HG02571 (cell line): ENCODE results near the gene LMX1B.
"Not testable (repeated sequence)": the region's sequence is repeated elsewhere in the genome, so short reads cannot be mapped to it uniquely, and the experiment has no call there.

Source experiments
- ATAC-seq: cut with Tn5 transposase; IDR thresholded peaks from one replicate; pipeline ENCODE4 v1.9.1; 2021; ENCODE audit warnings: mild to moderate bottlenecking, moderate library complexity; ENCODE audit not compliant: unreplicated experiment

LMX1B gene

DNA sequence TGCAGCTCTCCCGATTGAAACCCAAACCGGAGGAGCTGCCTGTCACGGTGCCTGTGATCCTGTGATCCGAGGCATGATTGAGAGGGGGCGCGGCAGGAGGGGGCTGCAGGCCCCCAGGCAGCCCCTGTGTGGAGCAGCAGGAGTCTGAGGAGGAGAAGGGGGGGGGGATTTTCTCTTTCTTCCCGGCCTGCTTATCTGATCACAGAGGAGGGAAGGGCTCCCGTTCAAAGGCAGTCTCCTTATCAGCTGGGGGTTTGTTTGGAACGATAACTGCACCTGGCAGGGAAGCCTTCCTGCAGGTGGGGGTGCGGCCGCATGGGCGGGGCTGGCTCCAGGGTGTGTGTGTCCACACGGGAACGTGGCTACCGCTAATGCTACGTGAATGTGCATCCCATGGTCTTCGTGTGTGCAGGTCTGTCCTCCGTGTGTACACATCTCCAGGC lies 38.4 kb downstream of the LMX1B start:
- ATAC-seq: no peak

DNA sequence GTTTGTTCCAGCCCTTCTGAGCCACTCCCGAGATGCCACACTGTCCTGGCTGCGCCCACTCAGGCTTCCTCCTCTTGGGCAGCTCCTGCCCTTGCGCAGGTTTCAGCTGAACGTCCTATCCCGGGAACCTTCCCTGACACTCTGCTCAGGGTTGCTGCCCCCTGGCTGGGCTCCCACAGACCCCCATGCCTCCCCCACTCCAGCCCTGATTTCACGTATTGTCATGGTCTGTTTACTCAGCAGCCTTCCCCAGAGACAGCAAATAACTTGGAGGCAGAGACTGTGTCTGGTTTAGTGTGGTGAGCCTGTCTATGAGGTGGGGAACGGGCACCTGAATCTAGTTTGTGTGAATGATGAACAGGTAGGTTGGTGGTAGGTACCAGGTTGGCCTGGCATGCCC lies 40.4 kb downstream of the LMX1B start:
- no peak for ATAC-seq

DNA sequence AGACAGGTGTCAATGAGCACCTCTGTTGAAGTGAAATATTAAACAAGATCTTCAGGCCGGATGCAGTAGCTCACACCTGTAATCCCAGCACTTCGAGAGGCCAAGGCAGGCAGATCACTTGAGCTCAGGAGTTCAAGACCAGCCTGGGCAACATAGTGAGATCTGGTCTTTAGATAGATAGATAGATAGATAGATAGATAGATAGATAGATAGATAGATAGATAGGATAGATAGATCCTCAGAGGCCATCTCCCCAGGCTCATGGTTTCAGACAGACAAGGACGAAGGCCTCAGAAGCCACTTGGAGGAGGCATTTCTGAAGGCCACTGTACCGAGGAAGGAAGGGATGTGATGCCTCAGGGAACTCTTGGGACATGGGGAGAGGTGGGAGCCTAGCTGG lies 42.5 kb downstream of the LMX1B start:
- not testable (repeated sequence) for ATAC-seq

DNA sequence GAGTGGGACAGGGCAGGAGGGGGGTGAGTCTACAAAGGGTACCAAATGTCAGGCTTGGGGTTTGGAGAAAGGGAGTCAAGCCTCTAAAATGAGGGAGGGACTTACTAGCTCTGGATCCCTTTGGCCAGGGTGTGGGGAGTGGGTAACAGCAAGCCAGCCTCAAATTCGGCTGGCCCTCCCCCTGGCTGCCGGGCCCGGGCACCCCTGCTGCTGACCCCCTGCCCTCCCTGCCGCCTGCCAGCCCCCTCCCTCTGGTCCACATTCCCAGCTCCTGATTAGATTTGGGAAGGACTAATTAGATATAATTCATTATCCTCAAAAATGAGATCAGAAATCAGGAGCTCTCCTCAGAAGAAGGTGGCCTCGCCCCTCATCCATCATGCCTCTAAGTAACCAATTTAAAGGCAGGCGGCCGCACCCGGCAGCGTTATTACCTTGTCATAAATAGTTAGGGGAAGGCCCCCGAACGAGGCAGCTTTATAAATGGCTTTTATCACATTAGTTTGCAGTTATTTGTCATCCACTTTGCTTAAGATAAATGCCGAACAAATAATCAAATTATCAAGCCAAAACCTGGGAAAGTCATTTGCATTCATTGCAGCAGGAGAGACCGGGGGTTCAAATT lies 44.6 kb downstream of the LMX1B start:
- ATAC-seq: no peak

DNA sequence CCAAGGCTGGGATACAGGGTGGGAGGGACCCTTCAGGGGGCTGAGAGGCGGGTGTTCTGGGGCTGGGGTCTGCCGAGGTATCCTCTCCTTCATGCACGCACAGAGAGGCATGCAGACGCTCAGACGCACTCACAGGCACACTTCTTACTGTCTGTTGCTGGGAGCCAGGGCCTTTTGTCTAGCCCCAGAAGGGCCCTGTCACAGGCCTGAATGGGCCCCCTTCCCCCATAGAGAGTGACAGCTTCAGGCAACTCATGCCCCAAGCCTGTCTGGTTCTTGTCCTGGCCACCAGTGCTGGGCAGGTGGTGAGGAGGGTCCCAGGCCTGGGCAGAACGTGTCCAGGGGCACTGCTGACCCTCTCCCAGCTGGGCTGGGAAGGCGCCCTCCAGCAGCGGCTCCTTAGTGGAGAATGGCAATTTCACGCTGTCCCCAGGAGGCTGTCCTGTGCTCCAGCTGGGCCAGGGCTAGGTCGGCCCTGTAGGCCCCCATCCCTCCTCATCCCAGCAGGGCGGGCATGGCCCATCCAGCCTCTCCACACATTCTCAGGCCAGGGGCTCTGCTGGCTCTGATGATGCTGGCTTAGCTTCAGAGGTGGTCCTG lies 45.3 kb downstream of the LMX1B start:
- ATAC-seq: no peak

DNA sequence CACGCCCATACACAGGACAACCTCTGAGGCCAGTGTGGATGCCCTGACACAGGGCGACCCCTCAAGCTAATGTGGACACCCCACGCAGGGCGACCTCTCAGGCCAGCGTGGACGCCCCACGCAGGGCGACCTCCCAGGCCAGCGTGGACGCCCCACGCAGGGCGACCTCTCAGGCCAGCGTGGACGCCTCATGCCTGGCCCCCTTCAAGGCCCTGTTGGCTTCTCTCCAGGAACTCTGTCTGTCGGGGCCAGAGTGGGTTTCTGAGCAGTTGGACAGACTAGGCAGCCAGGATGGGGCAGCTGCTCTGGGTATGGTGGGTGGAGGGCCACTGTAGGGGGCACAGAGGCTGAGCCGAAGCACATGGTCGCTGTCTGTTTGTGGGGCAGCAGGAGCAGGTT lies 47.4 kb downstream of the LMX1B start:
- ATAC-seq: no peak

DNA sequence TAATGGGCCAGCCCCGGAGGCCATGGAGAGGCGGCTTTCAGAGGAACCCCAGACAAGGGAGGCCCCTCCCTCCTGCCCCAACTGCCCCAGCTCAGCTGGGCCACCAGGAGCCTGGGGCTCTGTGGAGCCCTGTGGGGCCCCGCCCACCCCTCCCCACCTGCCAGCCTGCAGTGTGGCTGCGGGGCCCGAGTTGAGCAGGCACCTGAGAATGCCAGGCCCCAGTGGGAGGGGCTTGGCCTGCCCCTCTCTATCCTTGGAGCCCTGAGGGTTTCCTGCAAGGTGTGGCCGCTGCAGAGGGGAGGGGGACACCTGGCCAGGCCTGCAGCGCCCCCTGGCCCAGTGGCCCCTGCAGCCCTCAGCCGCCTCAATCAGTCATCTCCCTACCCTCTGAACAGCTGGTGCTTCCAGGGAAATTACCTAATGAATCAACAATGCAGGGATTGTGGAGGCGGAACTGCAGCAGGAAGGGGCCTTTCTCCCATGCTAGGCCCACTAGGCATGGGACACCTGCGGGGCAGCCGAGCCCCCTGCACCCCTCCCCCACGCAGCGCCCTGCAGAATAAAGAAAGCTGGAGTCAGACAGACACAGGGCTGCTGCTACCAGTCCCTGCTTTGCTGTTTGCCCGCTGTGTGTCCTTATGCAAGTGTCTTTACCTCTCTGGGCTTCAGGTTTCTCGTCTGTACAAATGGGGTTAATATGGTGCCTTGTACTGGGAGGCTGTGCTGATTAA lies 48.0 kb downstream of the LMX1B start:
- ATAC-seq: no peak

DNA sequence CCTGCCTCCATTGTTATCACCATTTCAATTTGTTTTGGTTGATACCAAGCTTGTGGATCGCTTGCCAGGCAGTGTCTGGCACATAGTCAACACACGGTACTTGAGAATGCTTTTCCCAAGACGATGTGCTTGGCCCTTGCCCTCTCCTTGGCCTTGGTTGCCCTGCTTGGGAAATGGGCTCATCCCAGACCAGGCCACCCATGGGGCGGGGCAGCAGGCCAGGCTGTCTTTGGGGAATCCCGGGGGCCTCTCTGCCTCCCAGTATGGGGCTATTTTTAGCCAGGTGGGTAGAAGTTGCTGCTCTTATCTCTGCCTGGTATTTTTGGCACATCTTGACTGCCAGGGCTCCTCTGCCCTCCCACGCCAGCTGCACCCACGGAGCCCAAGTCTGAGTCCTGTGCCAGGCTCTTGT lies 49.9 kb downstream of the LMX1B start:
- ATAC-seq: no peak

DNA sequence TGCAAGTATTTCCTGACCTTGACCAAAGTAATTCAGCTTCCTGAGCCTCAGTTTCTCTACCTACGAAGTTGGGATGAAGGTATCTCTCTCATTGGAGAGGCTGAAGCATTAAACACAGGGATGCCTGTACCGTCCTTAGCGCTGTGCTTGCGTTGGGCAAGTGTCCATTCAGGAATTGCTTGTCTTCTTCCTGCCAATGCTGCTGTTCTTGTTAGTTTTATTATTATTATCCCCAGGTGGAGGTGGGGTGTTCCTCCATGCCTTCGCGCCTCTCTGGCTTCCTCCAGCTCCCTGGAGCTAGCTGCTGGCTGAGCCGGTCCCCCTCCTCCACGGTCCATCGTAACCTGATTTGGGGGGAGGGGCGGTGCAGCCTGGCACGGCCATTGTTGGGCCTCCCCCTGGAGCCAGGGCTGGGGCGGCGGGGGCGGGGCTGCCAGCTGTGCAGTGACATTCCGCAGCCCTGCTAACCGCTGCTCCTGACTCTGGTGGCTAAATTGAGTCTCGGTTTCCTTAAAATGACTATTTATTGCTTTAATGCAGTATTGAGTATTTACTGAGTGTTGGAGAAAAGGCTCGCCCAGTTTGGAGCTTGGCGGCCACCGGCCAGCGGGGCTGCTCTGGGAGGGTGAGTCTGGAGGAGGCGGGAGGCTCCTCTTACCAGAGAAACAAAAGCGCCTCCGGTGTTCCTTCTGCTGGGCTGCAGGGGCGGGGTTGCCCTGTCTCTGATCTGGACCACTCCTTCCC lies 51.3 kb downstream of the LMX1B start:
- no peak for ATAC-seq

DNA sequence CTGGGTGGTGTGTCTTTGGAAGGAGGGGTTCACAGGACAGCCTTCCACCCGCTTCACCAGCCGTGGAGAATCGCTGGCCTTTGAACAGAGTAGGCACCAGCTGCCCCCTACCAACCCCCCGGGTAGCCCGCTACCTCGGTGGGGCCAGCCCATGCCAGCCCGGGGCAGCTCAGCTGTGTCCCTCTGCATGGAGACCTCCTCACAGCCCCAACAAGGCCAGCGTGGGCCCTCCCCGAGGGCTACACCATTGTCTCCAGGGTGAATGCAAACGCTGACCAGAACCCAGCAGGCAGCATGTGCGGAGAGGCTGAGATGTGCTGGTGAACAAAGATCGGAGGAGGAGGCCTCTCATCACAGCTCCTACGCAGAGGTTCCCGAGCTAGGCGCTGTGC lies 51.9 kb downstream of the LMX1B start:
- ATAC-seq: no peak

DNA sequence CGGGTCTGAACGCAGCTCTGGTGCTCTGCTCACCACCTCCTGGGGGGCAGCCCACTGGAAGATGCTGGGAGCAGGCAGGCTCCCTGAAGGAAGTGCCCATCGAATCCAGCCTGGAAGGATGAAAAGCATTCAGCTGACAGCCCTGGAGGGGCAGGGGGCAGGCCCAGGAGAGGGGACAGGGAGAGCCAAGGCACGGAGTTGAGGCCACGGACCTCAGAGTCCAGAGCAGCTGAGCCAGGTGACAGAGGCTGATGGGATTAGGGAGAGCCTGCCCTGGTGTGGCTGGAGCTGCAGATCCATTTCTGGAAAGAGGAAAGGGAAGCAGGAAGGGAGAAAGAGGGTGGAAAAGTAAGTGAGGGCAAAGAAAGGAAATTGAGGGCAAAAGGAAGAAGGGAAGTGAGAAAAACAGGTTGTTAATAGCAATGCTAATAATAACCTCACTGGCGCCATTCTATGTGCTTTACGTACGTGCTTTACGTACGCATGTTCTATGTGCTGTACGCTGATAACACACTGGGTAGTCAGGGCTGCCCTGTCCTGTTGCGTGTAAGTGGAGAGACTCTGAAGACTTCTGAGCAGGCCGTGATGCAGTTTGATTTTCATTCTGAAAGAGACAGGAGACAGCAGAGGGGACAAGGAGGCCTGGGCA lies 52.6 kb downstream of the LMX1B start:
- no peak for ATAC-seq

DNA sequence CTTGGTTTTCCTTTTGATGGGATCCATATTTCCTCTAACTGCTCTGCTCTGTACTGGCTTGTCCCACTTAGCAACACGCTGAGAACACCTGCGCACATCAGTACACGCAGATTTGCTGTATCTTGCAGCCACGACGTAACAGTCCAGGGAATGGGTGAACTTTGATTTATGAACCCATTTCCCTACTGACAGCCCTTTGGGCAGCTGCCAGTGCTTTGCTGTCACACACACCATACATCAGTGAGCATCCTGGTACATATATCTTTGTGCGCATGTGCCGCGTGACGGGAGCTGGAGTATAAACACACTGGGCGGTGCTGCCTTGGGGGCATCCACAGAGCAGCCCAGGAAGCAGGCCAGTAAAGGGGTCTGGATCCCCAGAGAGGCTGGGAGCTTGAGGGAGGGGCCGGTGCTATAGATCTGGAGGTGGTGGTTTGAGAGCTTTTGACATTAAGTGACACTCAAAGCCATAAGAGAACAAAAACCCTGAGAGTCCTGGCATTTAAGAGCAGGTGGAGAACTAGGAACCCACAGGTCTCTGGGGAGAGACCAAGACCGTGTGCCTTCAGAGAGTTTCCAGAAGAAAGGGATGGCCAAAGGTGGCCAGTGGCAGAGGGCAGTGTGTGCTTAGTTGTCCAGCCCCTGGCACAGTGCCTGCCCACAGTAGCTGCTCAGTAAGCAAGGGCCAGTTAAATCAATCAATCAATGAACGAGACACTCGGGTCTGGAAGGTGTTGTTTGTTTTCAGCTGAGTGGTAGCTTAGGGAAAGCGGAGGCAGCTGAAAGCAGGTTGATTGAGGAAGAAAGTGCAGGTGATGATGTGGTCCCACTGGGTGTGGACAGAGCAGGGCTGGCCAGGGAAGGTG lies 53.7 kb downstream of the LMX1B start:
- no peak for ATAC-seq

DNA sequence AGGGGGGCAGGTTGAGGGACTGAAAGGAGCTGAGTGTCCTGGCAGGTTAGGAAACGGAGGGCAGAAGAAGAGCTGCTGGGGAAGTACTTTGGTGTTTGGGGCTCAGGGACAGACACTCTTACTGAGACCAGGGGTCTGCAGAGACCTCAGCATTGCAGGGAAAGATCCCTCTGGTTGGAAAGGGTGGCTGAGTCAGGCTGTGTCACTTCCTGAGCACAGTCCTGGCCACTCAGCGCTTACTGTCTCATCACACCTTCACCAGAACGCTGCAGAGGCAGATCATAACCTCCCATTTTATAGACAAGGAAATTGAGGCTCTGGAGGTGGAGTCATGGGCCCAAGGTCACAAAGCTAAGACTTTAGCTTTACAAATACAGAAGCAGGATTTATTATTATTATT lies 54.3 kb downstream of the LMX1B start:
- no peak for ATAC-seq

DNA sequence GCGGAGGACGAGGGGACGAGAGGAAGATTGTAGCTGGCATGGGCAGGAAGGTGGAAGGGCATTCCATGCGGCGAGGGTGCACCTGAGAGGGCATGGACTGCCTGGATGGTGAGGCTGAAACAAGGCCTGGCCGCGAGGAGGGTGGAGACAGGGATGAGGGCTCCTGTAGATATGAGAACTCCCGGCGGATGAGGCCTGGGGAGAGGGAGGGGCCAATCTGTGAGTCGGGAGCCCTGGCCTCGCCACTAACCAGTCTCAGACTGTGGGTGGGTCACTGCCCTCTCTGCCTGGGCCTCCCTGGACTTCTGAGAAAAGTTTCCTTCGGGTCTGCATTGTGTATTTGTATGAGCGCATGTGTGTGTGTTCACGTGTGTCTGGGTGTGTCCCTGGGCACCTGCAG lies 55.4 kb downstream of the LMX1B start:
- no peak for ATAC-seq

DNA sequence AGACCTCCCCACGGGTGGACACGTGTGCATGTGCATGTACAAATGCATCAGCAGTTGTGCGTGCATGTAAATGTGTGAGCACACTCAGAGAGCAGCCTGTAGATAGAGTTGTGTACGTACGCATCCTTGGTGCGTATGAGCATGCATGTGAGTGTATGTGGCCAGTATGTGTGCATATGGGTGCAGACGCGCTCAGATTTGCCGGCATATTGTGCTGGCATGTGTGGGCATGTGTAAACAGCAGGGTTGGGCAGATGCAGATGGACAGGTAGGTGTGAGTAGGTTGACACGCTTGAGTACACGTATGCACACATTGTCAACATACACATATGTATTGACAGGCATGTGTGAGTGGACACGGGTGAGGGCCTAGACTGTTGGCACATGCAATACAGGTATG lies 56.5 kb downstream of the LMX1B start:
- no peak for ATAC-seq

DNA sequence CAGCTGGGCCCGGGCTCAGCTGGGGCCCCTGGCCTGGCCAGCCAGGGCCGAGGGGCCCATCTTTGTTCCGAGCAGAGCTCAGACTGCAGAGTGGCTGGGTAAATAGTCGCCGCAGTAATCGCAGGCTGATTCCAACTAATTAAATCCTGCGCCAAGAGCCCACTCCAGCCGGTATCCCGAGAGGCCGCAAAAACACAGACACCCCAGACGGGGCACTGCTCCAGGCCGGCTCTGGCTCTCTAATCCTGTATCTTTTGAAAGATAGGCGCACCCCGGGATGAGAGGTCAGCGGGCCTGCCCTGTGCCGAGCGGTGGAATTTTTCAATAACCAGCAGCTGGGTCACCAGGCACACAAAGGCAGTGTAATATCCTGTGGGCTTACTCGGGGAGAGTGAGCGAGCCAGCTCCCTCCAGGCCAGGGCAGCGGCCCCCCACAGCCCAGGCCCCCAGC lies 57.7 kb downstream of the LMX1B start:
- ATAC-seq: no peak

DNA sequence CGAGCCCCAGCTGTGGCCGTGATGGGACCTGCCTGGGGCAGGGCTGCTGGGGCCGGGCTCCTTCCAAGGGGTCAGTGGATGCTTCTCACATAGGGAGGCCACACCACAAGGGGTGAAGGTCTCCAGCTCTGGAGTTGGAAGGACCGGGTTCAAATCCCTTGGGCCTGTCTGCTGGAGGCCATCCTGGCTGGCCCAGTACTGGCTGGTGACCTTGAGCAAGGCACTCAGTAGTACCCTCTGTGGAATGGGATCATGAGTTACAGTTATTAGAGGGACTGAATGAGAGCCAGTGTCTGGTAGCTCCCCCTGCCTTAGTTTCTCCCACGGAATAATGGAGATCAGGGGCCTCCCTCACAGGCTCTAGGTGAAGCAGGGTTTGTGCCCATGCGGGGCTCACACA lies 58.3 kb downstream of the LMX1B start:
- ATAC-seq: no peak

DNA sequence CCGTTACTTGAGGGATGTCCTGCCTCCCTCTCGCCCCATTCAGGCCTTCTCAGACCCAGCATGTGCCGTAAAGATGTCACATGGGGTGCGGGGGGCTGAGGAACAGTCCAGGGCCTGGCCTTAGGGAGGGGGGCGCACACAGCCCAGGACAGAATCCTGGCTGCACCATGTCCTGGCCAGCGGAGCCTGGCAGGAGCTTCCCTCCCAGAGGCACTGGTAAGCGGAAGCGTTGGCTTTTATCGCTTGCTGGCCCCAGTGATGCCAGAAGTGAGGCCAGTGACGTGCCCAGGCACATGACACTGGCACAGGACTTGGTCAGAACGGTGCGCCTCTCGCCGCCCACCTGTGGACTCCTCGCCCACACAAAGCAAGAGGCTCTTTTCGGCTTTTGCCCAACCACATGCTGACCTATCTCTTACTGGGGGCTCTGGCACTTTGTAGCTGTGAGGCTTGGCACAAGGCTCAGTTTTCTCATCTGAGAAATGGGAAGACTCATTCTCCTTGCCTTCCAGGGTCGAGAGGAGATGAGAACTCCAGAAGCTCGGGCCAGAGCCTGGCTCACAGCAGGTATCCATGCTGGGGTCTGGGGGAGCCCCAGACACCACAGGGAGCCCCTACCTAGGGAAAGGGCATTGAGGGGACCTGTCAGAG lies 59.0 kb downstream of the LMX1B start:
- ATAC-seq: no peak

DNA sequence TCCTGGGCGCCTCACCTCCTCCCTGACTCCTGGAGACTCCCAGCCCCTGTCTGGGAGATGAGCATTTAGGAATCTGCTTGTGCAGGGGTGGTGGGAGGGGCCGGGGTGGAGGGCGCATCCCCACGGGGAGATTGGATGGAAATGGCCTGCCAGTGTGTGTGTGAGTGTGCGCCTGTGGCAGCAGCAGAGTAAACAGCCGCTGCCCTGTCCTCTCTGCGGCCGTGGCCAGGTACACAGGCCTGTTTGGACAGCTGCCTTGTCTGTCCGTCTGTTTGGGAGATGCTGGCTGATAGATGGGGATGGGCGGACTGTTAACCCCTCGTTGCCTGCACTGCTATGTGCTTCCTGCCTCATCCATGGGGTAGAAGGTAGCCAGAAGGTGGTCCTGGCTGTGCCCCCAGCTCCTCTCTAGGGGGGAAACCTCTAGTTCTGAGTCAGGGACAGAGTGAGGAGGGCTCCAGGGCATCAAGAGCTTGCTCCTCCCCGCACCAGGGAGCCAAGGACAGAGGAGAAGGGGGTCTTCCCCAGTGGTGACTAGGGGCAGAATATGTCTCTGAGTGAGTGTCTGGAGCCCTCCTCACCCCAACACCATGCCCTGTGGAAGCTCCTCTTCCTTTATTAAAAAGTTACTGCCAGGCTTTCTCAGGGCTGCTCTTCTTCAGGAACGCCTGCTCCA lies 60.1 kb downstream of the LMX1B start:
- ATAC-seq: no peak
